Activated CD8-positive, alpha-beta memory T cell treated with anti-CD3 and anti-CD28 coated beads, Interleukin-2, amount 10 ng/mL, durations not matched to agents 7 days and 5 days (primary cell): ENCODE data around the gene SFTPD. TPM values are rescaled to one million over a fixed set of nuclear protein-coding genes. Genes with fewer than 3 reads are reported as not detected.

Experiments used
- ATAC-seq: fragments of 150-1000 bp; cut with Tn5 transposase; one replicate; pipeline ENCODE4 v1.10.0; 2021; ENCODE audit warnings: moderate library complexity
- CTCF ChIA-PET: fragments of 350-600 bp; sonication (Branson Sonifier 250); formaldehyde crosslinking; loops from one replicate; lab custom pipeline; 2021; ENCODE audit warnings: antibody characterized with exemption; lab: Charles Lee
- DNase-seq: peaks from one replicate; pipeline ENCODE4 v3.0.0-alpha.2; 2020
- H3K27ac Mint-ChIP-seq: one replicate; pipeline ENCODE4 v1.8.0; 2021; ENCODE audit warnings: mild to moderate bottlenecking, mixed read lengths
- H3K27me3 Mint-ChIP-seq: one replicate; pipeline ENCODE4 v1.8.0; 2021; ENCODE audit warnings: mixed read lengths
- H3K36me3 Mint-ChIP-seq: one replicate; pipeline ENCODE4 v1.8.0; 2021; ENCODE audit warnings: mild to moderate bottlenecking, mixed read lengths
- H3K4me1 Mint-ChIP-seq: one replicate; pipeline ENCODE4 v1.8.0; 2021; ENCODE audit warnings: mixed read lengths
- H3K4me3 Mint-ChIP-seq: one replicate; pipeline ENCODE4 v1.8.0; 2021; ENCODE audit warnings: mild to moderate bottlenecking, moderate library complexity, mixed read lengths
- H3K9me3 Mint-ChIP-seq: one replicate; pipeline ENCODE4 v1.8.0; 2022; ENCODE audit warnings: low read depth, mixed read lengths
- total RNA-seq, 2 experiments: library from RNA; stranded (reverse); gene quantifications; one replicate each; pipeline ENCODE4 v1.2.3, GENCODE V29; 2021

SFTPD gene
- total RNA-seq, 2 experiments from 2014 or later, result not detected

GRCh38 chr10:79941146-79941545 lies 7.8 kb downstream of the SFTPD start:
- Mint-ChIP-seq H3K27ac (no peak overlapping the region), H3K4me3 (no peak overlapping the region), H3K27me3 (peaks cover 29% of the 10 kb centered on the region), H3K4me1 (peaks cover 4% of the 10 kb centered on the region), H3K9me3 (no peaks in the 10 kb centered on the region), H3K36me3 (no peaks in the 10 kb centered on the region)
- CTCF ChIA-PET, result no interaction called here
- ATAC-seq (no peak), DNase-seq (no peak)

GRCh38 chr10:79940431-79940830 lies 8.5 kb downstream of the SFTPD start:
- Mint-ChIP-seq H3K27ac (no peak overlapping the region), H3K4me1 (peaks cover 4% of the 10 kb centered on the region), H3K9me3 (no peaks in the 10 kb centered on the region), H3K4me3 (no peak overlapping the region), H3K36me3 (no peaks in the 10 kb centered on the region), H3K27me3 (peaks cover 31% of the 10 kb centered on the region)
- no peak for ATAC-seq
- CTCF ChIA-PET, result no interaction called here
- DNase-seq, result no peak

- ATAC-seq (no peak), DNase-seq (no peak)
- no peak overlapping the region for H3K27ac Mint-ChIP-seq
- H3K4me3 Mint-ChIP-seq, result no peak overlapping the region
- H3K9me3 Mint-ChIP-seq, result no peaks in the 10 kb centered on the region
- CTCF ChIA-PET, result no interaction called here
- H3K36me3 Mint-ChIP-seq, result no peaks in the 10 kb centered on the region
- H3K4me1 Mint-ChIP-seq, result peaks cover 4% of the 10 kb centered on the region
- peaks cover 32% of the 10 kb centered on the region for H3K27me3 Mint-ChIP-seq
These were observed 8.9 kb downstream of the SFTPD start for GRCh38 chr10:79939969-79940368.

DNA sequence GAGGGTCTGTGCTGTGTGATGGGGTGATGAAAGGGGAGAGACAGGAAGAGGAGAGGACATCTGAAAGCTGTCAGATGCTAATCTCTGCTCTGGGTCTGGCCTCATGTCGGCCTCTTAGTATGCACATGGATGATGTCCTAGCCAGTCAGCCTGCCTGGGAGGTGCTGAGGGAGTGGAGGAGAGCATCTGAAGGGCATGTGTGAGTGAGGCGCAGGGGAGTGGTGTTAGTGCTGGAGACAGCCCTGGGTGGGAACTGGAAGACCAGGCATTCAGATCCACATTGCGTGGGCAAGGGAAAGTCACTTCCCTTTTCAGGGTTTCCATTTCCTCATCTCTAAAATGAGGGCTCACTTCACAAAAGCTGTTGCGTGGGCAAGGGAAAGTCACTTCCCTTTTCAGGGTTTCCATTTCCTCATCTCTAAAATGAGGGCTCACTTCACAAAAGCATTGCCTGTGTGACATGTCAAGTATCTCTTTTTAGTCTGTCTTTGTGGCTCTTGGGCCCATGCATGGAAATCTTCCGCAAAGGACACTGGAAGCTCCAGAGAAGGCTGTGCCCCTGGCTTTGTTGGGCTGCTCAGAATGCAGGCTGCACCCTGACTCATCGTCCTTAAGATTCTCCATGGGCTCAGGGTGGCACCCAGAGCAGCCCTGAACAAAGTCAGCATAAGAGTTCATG lies 10.0 kb downstream of the SFTPD start:
- peaks cover 31% of the 10 kb centered on the region for H3K27me3 Mint-ChIP-seq
- CTCF ChIA-PET, result interaction anchor here (0.9 to 1.2 kb wide), 2 partner anchors 10 to 119 kb away, joined by 3 to 4 read pairs; no protein-coding TSS in a partner anchor
- H3K4me3 Mint-ChIP-seq, result no peak overlapping the region
- no peaks in the 10 kb centered on the region for H3K36me3 Mint-ChIP-seq
- ATAC-seq, result no peak
- no peaks in the 10 kb centered on the region for H3K9me3 Mint-ChIP-seq
- H3K27ac Mint-ChIP-seq, result no peak overlapping the region
- H3K4me1 Mint-ChIP-seq, result peaks cover 4% of the 10 kb centered on the region
- no peak for DNase-seq

GRCh38 chr10:79937701-79938151 lies 11.2 kb downstream of the SFTPD start:
- CTCF ChIA-PET, result no interaction called here
- DNase-seq (no peak), ATAC-seq (no peak)
- peaks cover 31% of the 10 kb centered on the region for H3K27me3 Mint-ChIP-seq
- H3K4me1 Mint-ChIP-seq, result peaks cover 4% of the 10 kb centered on the region
- H3K4me3 Mint-ChIP-seq, result no peak overlapping the region
- no peak overlapping the region for H3K27ac Mint-ChIP-seq
- no peaks in the 10 kb centered on the region for H3K36me3 Mint-ChIP-seq
- no peaks in the 10 kb centered on the region for H3K9me3 Mint-ChIP-seq

- Mint-ChIP-seq H3K4me1 (peaks cover 4% of the 10 kb centered on the region), H3K9me3 (no peaks in the 10 kb centered on the region), H3K36me3 (no peaks in the 10 kb centered on the region), H3K27me3 (peaks cover 34% of the 10 kb centered on the region), H3K4me3 (no peak overlapping the region), H3K27ac (no peak overlapping the region)
- DNase-seq, result no peak
- ATAC-seq, result no peak
- CTCF ChIA-PET, result no interaction called here
These were observed 12.0 kb downstream of the SFTPD start for GRCh38 chr10:79936625-79937615.

GRCh38 chr10:79933961-79934360 lies 14.9 kb downstream of the SFTPD start:
- peaks cover 4% of the 10 kb centered on the region for H3K4me1 Mint-ChIP-seq
- no peaks in the 10 kb centered on the region for H3K36me3 Mint-ChIP-seq
- H3K27me3 Mint-ChIP-seq, result peaks cover 54% of the 10 kb centered on the region
- no peak overlapping the region for H3K27ac Mint-ChIP-seq
- ATAC-seq (no peak), DNase-seq (no peak)
- CTCF ChIA-PET, result no interaction called here
- H3K4me3 Mint-ChIP-seq, result no peak overlapping the region
- no peaks in the 10 kb centered on the region for H3K9me3 Mint-ChIP-seq

GRCh38 chr10:79932841-79933379 lies 16.0 kb downstream of the SFTPD start:
- H3K27me3 Mint-ChIP-seq, result peaks cover 50% of the 10 kb centered on the region
- ATAC-seq, result no peak
- no peaks in the 10 kb centered on the region for H3K4me1 Mint-ChIP-seq
- no peak overlapping the region for H3K4me3 Mint-ChIP-seq
- H3K36me3 Mint-ChIP-seq, result no peaks in the 10 kb centered on the region
- DNase-seq, result no peak
- no peaks in the 10 kb centered on the region for H3K9me3 Mint-ChIP-seq
- CTCF ChIA-PET, result no interaction called here
- H3K27ac Mint-ChIP-seq, result no peak overlapping the region

- no peaks in the 10 kb centered on the region for H3K36me3 Mint-ChIP-seq
- H3K27ac Mint-ChIP-seq, result no peak overlapping the region
- CTCF ChIA-PET, result no interaction called here
- no peak overlapping the region for H3K4me3 Mint-ChIP-seq
- no peaks in the 10 kb centered on the region for H3K4me1 Mint-ChIP-seq
- no peak for ATAC-seq
- no peaks in the 10 kb centered on the region for H3K9me3 Mint-ChIP-seq
- no peak for DNase-seq
- H3K27me3 Mint-ChIP-seq, result peaks cover 50% of the 10 kb centered on the region
These were observed 16.6 kb downstream of the SFTPD start for GRCh38 chr10:79932307-79932706.

- Mint-ChIP-seq H3K9me3 (no peaks in the 10 kb centered on the region), H3K27me3 (peaks cover 41% of the 10 kb centered on the region), H3K4me1 (no peaks in the 10 kb centered on the region), H3K27ac (no peak overlapping the region), H3K36me3 (no peaks in the 10 kb centered on the region), H3K4me3 (no peak overlapping the region)
- CTCF ChIA-PET, result interaction anchor here (0.6 to 1.0 kb wide), 3 partner anchors 14 to 368 kb away, joined by 3 to 4 read pairs (median 3); no protein-coding TSS in a partner anchor
- DNase-seq, result no peak
- no peak for ATAC-seq
These were observed 18.2 kb downstream of the SFTPD start for GRCh38 chr10:79930751-79931150.

- no peak overlapping the region for H3K27ac Mint-ChIP-seq
- H3K36me3 Mint-ChIP-seq, result no peaks in the 10 kb centered on the region
- CTCF ChIA-PET, result interaction anchor here (0.6 to 1.8 kb wide), 4 partner anchors 14 to 393 kb away, joined by 3 to 4 read pairs (median 4); no protein-coding TSS in a partner anchor
- H3K27me3 Mint-ChIP-seq, result peaks cover 39% of the 10 kb centered on the region
- no peaks in the 10 kb centered on the region for H3K9me3 Mint-ChIP-seq
- no peak for ATAC-seq
- no peaks in the 10 kb centered on the region for H3K4me1 Mint-ChIP-seq
- no peak for DNase-seq
- no peak overlapping the region for H3K4me3 Mint-ChIP-seq
These were observed 18.6 kb downstream of the SFTPD start for GRCh38 chr10:79930267-79930666.

- DNase-seq (peak; percentile 84), ATAC-seq (peak; percentile 93)
- no peaks in the 10 kb centered on the region for H3K4me1 Mint-ChIP-seq
- H3K4me3 Mint-ChIP-seq, result no peak overlapping the region
- H3K36me3 Mint-ChIP-seq, result no peaks in the 10 kb centered on the region
- H3K27me3 Mint-ChIP-seq, result peaks cover 44% of the 10 kb centered on the region
- CTCF ChIA-PET, result interaction anchor here (1.0 to 1.8 kb wide), 6 partner anchors 9 to 392 kb away, joined by 3 to 6 read pairs (median 4); no protein-coding TSS in a partner anchor
- H3K9me3 Mint-ChIP-seq, result no peaks in the 10 kb centered on the region
- no peak overlapping the region for H3K27ac Mint-ChIP-seq
These were observed 19.4 kb downstream of the SFTPD start for GRCh38 chr10:79929409-79929904.

DNA sequence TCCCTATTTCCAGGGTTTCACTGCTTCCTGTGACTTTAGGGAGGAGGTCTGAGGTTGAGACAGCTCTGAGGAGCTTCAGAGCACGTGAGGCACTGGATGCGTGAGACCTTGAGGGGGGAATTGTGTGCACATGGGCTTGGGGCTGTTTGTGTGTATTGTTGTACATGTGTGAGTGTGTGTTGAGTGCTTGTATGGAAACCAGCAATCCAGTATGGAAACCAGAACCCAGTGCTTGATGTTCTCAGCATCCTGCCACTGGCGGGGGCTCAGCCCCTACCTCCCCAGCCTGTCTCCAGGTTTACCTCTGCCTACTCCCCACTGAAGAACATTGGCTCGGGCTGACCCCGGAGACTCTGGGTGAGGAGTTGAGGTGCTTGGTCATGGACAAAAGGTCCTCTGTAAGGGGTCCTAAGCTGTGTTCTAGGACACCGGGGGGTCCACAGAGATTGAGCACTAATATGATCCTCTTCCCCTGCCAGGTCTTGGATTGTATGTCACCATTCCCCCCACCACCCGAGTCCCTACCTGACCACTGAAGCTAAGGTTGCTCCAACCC lies 20.8 kb downstream of the SFTPD start:
- H3K36me3 Mint-ChIP-seq, result no peaks in the 10 kb centered on the region
- H3K4me1 Mint-ChIP-seq, result no peaks in the 10 kb centered on the region
- DNase-seq (no peak), ATAC-seq (no peak)
- H3K4me3 Mint-ChIP-seq, result no peak overlapping the region
- H3K27ac Mint-ChIP-seq, result no peak overlapping the region
- no peaks in the 10 kb centered on the region for H3K9me3 Mint-ChIP-seq
- CTCF ChIA-PET, result interaction anchor here (0.8 to 1.9 kb wide), 4 partner anchors 12 to 390 kb away, joined by 3 to 5 read pairs (median 4); partner anchors contain the start of gene SFTPA2
- H3K27me3 Mint-ChIP-seq, result peaks cover 36% of the 10 kb centered on the region
